OCI-LY1 (cell line): Measurements from ENCODE around the gene PPP1R9A.

Experiments used
- H2AFZ ChIP-seq: fragments of 200-600 bp; sonication (generic), shearing (Covaris generic); 2 replicates; pipeline ENCODE4 v1.6.0; 2014; ENCODE audit warnings: antibody characterized with exemption, mild to moderate bottlenecking, low read length
- H3F3A ChIP-seq: fragments of 200-600 bp; sonication (generic), shearing (Covaris generic); 2 replicates; pipeline ENCODE4 v1.6.0; 2014; ENCODE audit warnings: mild to moderate bottlenecking, antibody characterized with exemption, low read length, moderate library complexity; ENCODE audit not compliant: insufficient read depth
- H3K27ac ChIP-seq: fragments of 200-600 bp; sonication (generic); 2 replicates; pipeline ENCODE4 v1.5.1; 2014; ENCODE audit warnings: low read length, mixed run types, mild to moderate bottlenecking, low read depth; ENCODE audit not compliant: poor library complexity, severe bottlenecking
- H3K27me3 ChIP-seq: fragments of 200-600 bp; sonication (generic); 2 replicates; pipeline ENCODE4 v1.6.0; 2014; ENCODE audit warnings: antibody characterized with exemption, mild to moderate bottlenecking, low read length, moderate library complexity; ENCODE audit not compliant: insufficient read depth
- H3K36me3 ChIP-seq: fragments of 200-600 bp; sonication (generic); 2 replicates; pipeline ENCODE4 v1.6.1; 2014; ENCODE audit warnings: mild to moderate bottlenecking, antibody characterized with exemption, low read length, moderate library complexity, mixed read lengths; ENCODE audit not compliant: insufficient read depth
- H3K4me1 ChIP-seq: fragments of 200-600 bp; sonication (generic); 2 replicates; pipeline ENCODE4 v1.5.1; 2014; ENCODE audit warnings: mild to moderate bottlenecking, low read length, moderate library complexity; ENCODE audit not compliant: insufficient read depth, severe bottlenecking
- H3K4me2 ChIP-seq: fragments of 200-600 bp; sonication (generic), shearing (Covaris generic); 2 replicates; pipeline ENCODE4 v1.6.1; 2014; ENCODE audit warnings: low read length
- H3K4me3 ChIP-seq: fragments of 200-600 bp; sonication (generic); 2 replicates; pipeline ENCODE4 v1.5.1; 2014; ENCODE audit warnings: low read length, low read depth, mild to moderate bottlenecking, mixed read lengths; ENCODE audit not compliant: poor library complexity, severe bottlenecking
- H3K79me2 ChIP-seq: fragments of 200-600 bp; shearing (Covaris generic); 2 replicates; pipeline ENCODE4 v1.6.1; 2016; ENCODE audit warnings: mixed run types, low read length, mixed read lengths; ENCODE audit not compliant: insufficient read depth
- H3K9ac ChIP-seq: fragments of 200-600 bp; sonication (generic), shearing (Covaris generic); 2 replicates; pipeline ENCODE4 v1.6.1; 2014; ENCODE audit warnings: mild to moderate bottlenecking, low read length, mixed read lengths
- H3K9me2 ChIP-seq: fragments of 200-600 bp; sonication (generic), shearing (Covaris generic); 2 replicates; pipeline ENCODE4 v1.6.1; 2014; ENCODE audit warnings: low read depth, mild to moderate bottlenecking, low read length, mixed read lengths
- H3K9me3 ChIP-seq: fragments of 200-600 bp; shearing (Covaris generic); 2 replicates; pipeline ENCODE4 v1.6.1; 2014; ENCODE audit warnings: low read length, mixed read lengths
- H4K20me1 ChIP-seq: fragments of 200-600 bp; sonication (generic), shearing (Covaris generic); 2 replicates; pipeline ENCODE4 v1.6.0; 2016; ENCODE audit warnings: mild to moderate bottlenecking, low read length; ENCODE audit not compliant: insufficient read depth
- CTCF ChIP-seq: fragments of 200-600 bp; sonication (generic), shearing (Covaris generic); IDR thresholded peaks from 2 replicates; pipeline ENCODE4 v1.5.1; 2017; ENCODE audit warnings: mild to moderate bottlenecking, antibody characterized with exemption, low read length, moderate library complexity, mixed read lengths
- EZH2 ChIP-seq: fragments of 200-600 bp; sonication (generic), shearing (Covaris generic); IDR thresholded peaks from 2 replicates; pipeline ENCODE4 v1.8.0; 2017; ENCODE audit warnings: borderline replicate concordance, mixed run types, mild to moderate bottlenecking, antibody characterized with exemption, low read length, moderate library complexity, mixed read lengths

Gene PPP1R9A

GRCh38 chr7:95327356-95327755 is 420.0 kb downstream of the PPP1R9A start:
- H3K79me2 ChIP-seq, result no peaks in the 10 kb centered on the region
- no peak overlapping the region for H2AFZ ChIP-seq
- H4K20me1 ChIP-seq, result no peaks in the 10 kb centered on the region
- no peaks in the 10 kb centered on the region for H3K36me3 ChIP-seq
- TF ChIP-seq CTCF, result no peak
- no peak for TF ChIP-seq EZH2
- H3K4me3 ChIP-seq, result no peak overlapping the region
- H3K9me2 ChIP-seq, result no peaks in the 10 kb centered on the region
- no peak overlapping the region for H3K4me2 ChIP-seq
- H3K9me3 ChIP-seq, result no peaks in the 10 kb centered on the region
- no peaks in the 10 kb centered on the region for H3F3A ChIP-seq
- H3K4me1 ChIP-seq, result no peaks in the 10 kb centered on the region
- no peaks in the 10 kb centered on the region for H3K27me3 ChIP-seq
- H3K9ac ChIP-seq, result no peak overlapping the region
- no peak overlapping the region for H3K27ac ChIP-seq

GRCh38 chr7:95330204-95330960 is 423.0 kb downstream of the PPP1R9A start:
- Histone ChIP-seq H3K79me2 (no peaks in the 10 kb centered on the region), H3K4me2 (peak overlapping the region; percentile 49), H3F3A (no peaks in the 10 kb centered on the region), H3K27ac (no peak overlapping the region), H3K9me2 (no peaks in the 10 kb centered on the region), H2AFZ (no peak overlapping the region), H3K4me1 (no peaks in the 10 kb centered on the region), H4K20me1 (no peaks in the 10 kb centered on the region), H3K9me3 (no peaks in the 10 kb centered on the region), H3K9ac (no peak overlapping the region), H3K36me3 (no peaks in the 10 kb centered on the region), H3K27me3 (no peaks in the 10 kb centered on the region), H3K4me3 (peak overlapping the region; percentile 22)
- no peak for TF ChIP-seq CTCF

- TF ChIP-seq CTCF (no peak), EZH2 (no peak)
- peak overlapping the region; percentile 49; the same call in 1 of the 2 replicates for H3K4me2 ChIP-seq
- H3K79me2 ChIP-seq, result no peaks in the 10 kb centered on the region
- no peaks in the 10 kb centered on the region for H3K4me1 ChIP-seq
- no peaks in the 10 kb centered on the region for H3K27me3 ChIP-seq
- no peak overlapping the region for H3K27ac ChIP-seq
- H3K9me2 ChIP-seq, result no peaks in the 10 kb centered on the region
- H3K9me3 ChIP-seq, result no peaks in the 10 kb centered on the region
- no peaks in the 10 kb centered on the region for H4K20me1 ChIP-seq
- no peak overlapping the region for H2AFZ ChIP-seq
- peak overlapping the region; percentile 22 for H3K4me3 ChIP-seq
- no peak overlapping the region for H3K9ac ChIP-seq
- no peaks in the 10 kb centered on the region for H3K36me3 ChIP-seq
- no peaks in the 10 kb centered on the region for H3F3A ChIP-seq
These were observed 423.6 kb downstream of the PPP1R9A start for GRCh38 chr7:95330961-95331337.
